Neural cell (in vitro differentiated cells): ENCODE measurements around the gene OR1K1. TPM values are rescaled to one million over a fixed set of nuclear protein-coding genes. Genes with fewer than 3 reads are reported as not detected.
"Not testable (repeated sequence)": the region's sequence is repeated elsewhere in the genome, so short reads cannot be mapped to it uniquely, and the experiment has no call there.

Source experiments
- H2AFZ ChIP-seq: fragments of 200-600, 300-800 bp; sonication (generic), shearing (Covaris generic); 2 replicates; pipeline ENCODE4 v1.6.0; 2014; ENCODE audit warnings: low read depth, mild to moderate bottlenecking, antibody characterized with exemption, low read length, moderate library complexity
- H3F3A ChIP-seq: fragments of 200-600 bp; shearing (Covaris generic); 2 replicates; pipeline ENCODE4 v1.6.1; 2016; ENCODE audit warnings: mild to moderate bottlenecking, moderate library complexity, mixed read lengths, antibody characterized with exemption, low read length; ENCODE audit not compliant: insufficient read depth, poor library complexity, severe bottlenecking
- H3K27ac ChIP-seq: fragments of 200-600, 300-800 bp; sonication (generic), shearing (Covaris generic); 2 replicates; pipeline ENCODE4 v1.5.1; 2014; ENCODE audit warnings: mild to moderate bottlenecking, low read length, moderate library complexity
- H3K27me3 ChIP-seq: fragments of 300-800, 200-600 bp; sonication (generic), shearing (Covaris generic); 2 replicates; pipeline ENCODE4 v1.6.0; 2014; ENCODE audit warnings: mild to moderate bottlenecking, low read depth, low read length, moderate library complexity; ENCODE audit not compliant: insufficient read depth
- H3K36me3 ChIP-seq: fragments of 300-800, 200-600 bp; sonication (generic), shearing (Covaris generic); 2 replicates; pipeline ENCODE4 v1.5.1; 2014; ENCODE audit warnings: mild to moderate bottlenecking, antibody characterized with exemption, low read length, moderate library complexity; ENCODE audit not compliant: insufficient read depth
- H3K4me2 ChIP-seq: fragments of 300-800, 200-600 bp; sonication (generic), shearing (Covaris generic); 2 replicates; pipeline ENCODE4 v1.6.0; 2014; ENCODE audit warnings: mild to moderate bottlenecking, low read length
- H3K4me3 ChIP-seq: fragments of 300-800, 200-600 bp; sonication (generic), shearing (Covaris generic); 2 replicates; pipeline ENCODE4 v1.5.1; 2014; ENCODE audit warnings: mild to moderate bottlenecking, low read length, moderate library complexity
- H3K79me2 ChIP-seq: fragments of 200-600 bp; shearing (Covaris generic); replicated peaks from 2 replicates; pipeline ENCODE4 v1.6.0; 2014; ENCODE audit warnings: mild to moderate bottlenecking, low read length, moderate library complexity; ENCODE audit not compliant: insufficient read depth
- H3K9ac ChIP-seq: fragments of 300-800, 200-600 bp; sonication (generic), shearing (Covaris generic); 2 replicates; pipeline ENCODE4 v1.6.1; 2016; ENCODE audit warnings: mild to moderate bottlenecking, low read length, mixed read lengths
- H3K9me2 ChIP-seq: fragments of 200-600 bp; shearing (Covaris generic); 2 replicates; pipeline ENCODE4 v1.6.1; 2016; ENCODE audit warnings: mild to moderate bottlenecking, low read length, mixed read lengths; ENCODE audit not compliant: insufficient read depth
- H3K9me3 ChIP-seq: fragments of 200-600, 300-800 bp; sonication (generic), shearing (Covaris generic); 2 replicates; pipeline ENCODE4 v1.6.1; 2016; ENCODE audit warnings: mild to moderate bottlenecking, mixed run types, low read length, moderate library complexity, mixed read lengths
- H4K20me1 ChIP-seq: fragments of 200-600 bp; shearing (Covaris generic); 2 replicates; pipeline ENCODE4 v1.6.1; 2016; ENCODE audit warnings: mild to moderate bottlenecking, mixed run types; ENCODE audit not compliant: insufficient read depth
- CTCF ChIP-seq: fragments of 450-650 bp; IDR thresholded peaks from 2 replicates; pipeline ENCODE4 v1.5.1; 2014; ENCODE audit warnings: antibody characterized with exemption, mild to moderate bottlenecking, moderate library complexity; ENCODE audit not compliant: poor library complexity, severe bottlenecking
- EP300 ChIP-seq: fragments of 450-650 bp; conservative IDR thresholded peaks from 2 replicates; pipeline ENCODE4 v1.6.1; 2014; ENCODE audit warnings: antibody characterized with exemption, mild to moderate bottlenecking, moderate library complexity; ENCODE audit not compliant: poor library complexity, severe bottlenecking
- EZH2 ChIP-seq: fragments of 200-600, 300-800 bp; shearing (Covaris generic), sonication (generic); IDR thresholded peaks from 2 replicates; pipeline ENCODE4 v1.6.1; 2014; ENCODE audit warnings: antibody characterized with exemption, low read length, borderline replicate concordance, mild to moderate bottlenecking; ENCODE audit not compliant: insufficient read depth, poor library complexity, severe bottlenecking
- MXI1 ChIP-seq: fragments of 450-650 bp; conservative IDR thresholded peaks from 2 replicates; pipeline ENCODE4 v1.6.1; 2014; ENCODE audit warnings: antibody characterized with exemption, mild to moderate bottlenecking; ENCODE audit not compliant: poor library complexity, severe bottlenecking
- POLR2AphosphoS5 ChIP-seq: IDR thresholded peaks from 2 replicates; pipeline ENCODE4 v1.6.1; 2012
- RAD21 ChIP-seq: fragments of 450-650 bp; conservative IDR thresholded peaks from 2 replicates; pipeline ENCODE4 v1.6.1; 2014; ENCODE audit warnings: antibody characterized with exemption, mild to moderate bottlenecking, moderate library complexity
- REST ChIP-seq: IDR thresholded peaks from 2 replicates; pipeline ENCODE4 v1.6.1; 2012; ENCODE audit warnings: borderline replicate concordance
- SMC3 ChIP-seq: fragments of 450-650 bp; conservative IDR thresholded peaks from 2 replicates; pipeline ENCODE4 v1.6.1; 2014; ENCODE audit warnings: antibody characterized with exemption, mild to moderate bottlenecking, moderate library complexity; ENCODE audit not compliant: poor library complexity
- TAF1 ChIP-seq: IDR thresholded peaks from 2 replicates; pipeline ENCODE4 v1.6.1; 2012; ENCODE audit warnings: low read depth
- polyA plus RNA-seq: library from polyadenylated mRNA; depleted of rRNA; stranded (reverse); fragments of >200 nt; gene quantifications from 2 replicates; pipeline ENCODE4 v1.2.3, GENCODE V29; 2014

OR1K1 gene
- polyA plus RNA-seq, 1 donor from 2014 or later, result not detected

- no peak overlapping the region for H3K4me3 ChIP-seq
These were observed 37.4 kb downstream of the OR1K1 start for GRCh38 chr9:122837266-122837850.

DNA sequence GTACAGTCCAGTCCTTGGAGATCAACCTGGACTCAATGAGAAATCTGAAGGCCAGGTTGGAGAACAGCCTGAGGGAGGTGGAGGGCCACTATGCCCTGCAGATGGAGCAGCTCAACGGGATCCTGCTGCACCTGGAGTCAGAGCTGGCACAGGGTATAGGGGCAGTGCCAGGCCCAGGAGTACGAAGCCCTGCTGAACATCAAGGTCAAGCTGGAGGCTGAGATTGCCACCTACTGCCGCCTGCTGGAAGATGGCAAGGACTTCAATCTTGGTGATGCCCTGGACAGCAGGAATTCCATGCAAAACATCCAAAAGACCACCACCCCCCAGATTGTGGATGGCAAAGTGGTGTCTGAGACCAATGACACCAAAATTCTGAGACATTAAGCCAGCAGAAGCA, 38.5 kb downstream of the OR1K1 start:
- not testable (repeated sequence) for H3K9me2 ChIP-seq, H3K9me3 ChIP-seq, H3K9ac ChIP-seq, H4K20me1 ChIP-seq, H3K36me3 ChIP-seq, H3K4me2 ChIP-seq, H3F3A ChIP-seq, H3K4me3 ChIP-seq, H3K79me2 ChIP-seq, H3K27ac ChIP-seq, H2AFZ ChIP-seq, H3K27me3 ChIP-seq

More at GRCh38 chr9:122837266-122837850, 37.4 kb downstream of the OR1K1 start:
- TF ChIP-seq REST (no peak), TAF1 (no peak), EZH2 (no peak), CTCF (no peak), MXI1 (no peak), SMC3 (no peak), POLR2AphosphoS5 (no peak), RAD21 (no peak), EP300 (no peak)
- Histone ChIP-seq H3F3A (no peaks in the 10 kb centered on the region), H3K27me3 (no peaks in the 10 kb centered on the region), H4K20me1 (no peaks in the 10 kb centered on the region), H3K9ac (no peak overlapping the region), H3K79me2 (no peaks in the 10 kb centered on the region), H2AFZ (no peak overlapping the region), H3K36me3 (no peaks in the 10 kb centered on the region), H3K4me2 (no peak overlapping the region), H3K9me2 (no peaks in the 10 kb centered on the region), H3K9me3 (no peaks in the 10 kb centered on the region), H3K27ac (no peak overlapping the region)

DNA sequence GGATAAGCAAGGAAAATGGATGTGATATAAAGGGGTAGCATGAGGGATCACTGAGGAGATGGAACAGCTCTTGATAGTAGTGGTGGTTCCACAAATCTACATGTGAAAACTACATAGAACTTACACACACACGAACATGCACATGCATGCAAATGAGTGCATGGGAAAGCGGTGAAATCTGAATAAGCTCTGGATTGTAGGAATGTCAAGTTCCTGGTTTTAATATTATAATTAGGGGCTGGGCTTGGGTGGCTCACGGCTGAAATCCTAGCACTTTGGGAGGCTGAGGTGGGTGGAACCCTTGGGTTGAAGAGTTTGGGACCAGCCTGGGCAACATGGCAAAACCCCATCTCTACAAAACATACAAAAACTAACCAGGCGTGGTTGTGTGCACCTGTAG, 41.6 kb downstream of the OR1K1 start:
- H3F3A ChIP-seq, result no peaks in the 10 kb centered on the region
- no peak overlapping the region for H3K9ac ChIP-seq
- no peaks in the 10 kb centered on the region for H3K79me2 ChIP-seq
- H3K27me3 ChIP-seq, result no peaks in the 10 kb centered on the region
- no peak overlapping the region for H2AFZ ChIP-seq
- H3K9me3 ChIP-seq, result no peaks in the 10 kb centered on the region
- no peak for TF ChIP-seq MXI1
- TF ChIP-seq CTCF, result no peak
- TF ChIP-seq TAF1, result no peak
- TF ChIP-seq RAD21, result no peak
- no peak for TF ChIP-seq REST
- TF ChIP-seq EZH2, result no peak
- TF ChIP-seq POLR2AphosphoS5, result no peak
- TF ChIP-seq EP300, result no peak
- no peak for TF ChIP-seq SMC3
- H3K27ac ChIP-seq, result no peak overlapping the region
- no peak overlapping the region for H3K4me3 ChIP-seq
- H3K4me2 ChIP-seq, result no peak overlapping the region
- no peaks in the 10 kb centered on the region for H3K36me3 ChIP-seq
- no peaks in the 10 kb centered on the region for H3K9me2 ChIP-seq
- no peaks in the 10 kb centered on the region for H4K20me1 ChIP-seq
